GM10847 (cell line): Measurements from ENCODE around the gene CCDC134.

ENCODE experiments used
- POLR2A ChIP-seq: IDR thresholded peaks from 2 replicates; pipeline ENCODE4 v1.6.1; 2011; ENCODE audit not compliant: insufficient read length; ENCODE audit errors: extremely low read depth

Gene CCDC134

GRCh38 chr22:41779929-41780505 is 20.5 kb upstream of the CCDC134 start:
- no peak for TF ChIP-seq POLR2A

- TF ChIP-seq POLR2A = peak; percentile 77
Measured at GRCh38 chr22:41780746-41781505, 19.6 kb upstream of the CCDC134 start.

- TF ChIP-seq POLR2A = no peak
Measured at GRCh38 chr22:41781507-41781906, 19.0 kb upstream of the CCDC134 start.

GRCh38 chr22:41782316-41782715 is 18.2 kb upstream of the CCDC134 start:
- TF ChIP-seq POLR2A = no peak

- no peak for TF ChIP-seq POLR2A
Measured at GRCh38 chr22:41782751-41783150, 17.7 kb upstream of the CCDC134 start.

- TF ChIP-seq POLR2A = no peak
Measured at GRCh38 chr22:41787331-41787730, 13.1 kb upstream of the CCDC134 start.

- TF ChIP-seq POLR2A = no peak
Measured at GRCh38 chr22:41793871-41794270, 6.6 kb upstream of the CCDC134 start.

GRCh38 chr22:41798736-41799135 is 1.7 kb upstream of the CCDC134 start:
- TF ChIP-seq POLR2A = no peak

- TF ChIP-seq POLR2A = no peak
Measured at GRCh38 chr22:41799486-41800347, 762 bp upstream of the CCDC134 start.

GRCh38 chr22:41801147-41801819 is 804 bp downstream of the CCDC134 start:
- TF ChIP-seq POLR2A = no peak

- TF ChIP-seq POLR2A = no peak
Measured at GRCh38 chr22:41801886-41802285, 1.4 kb downstream of the CCDC134 start.

GRCh38 chr22:41805639-41806038 is 5.2 kb downstream of the CCDC134 start:
- no peak for TF ChIP-seq POLR2A

GRCh38 chr22:41808400-41808799 is 7.9 kb downstream of the CCDC134 start:
- no peak for TF ChIP-seq POLR2A

- TF ChIP-seq POLR2A = no peak
Measured at GRCh38 chr22:41810022-41810421, 9.5 kb downstream of the CCDC134 start.

- no peak for TF ChIP-seq POLR2A
Measured at GRCh38 chr22:41812805-41813545, 12.5 kb downstream of the CCDC134 start.
